GM21576 (cell line): ENCODE measurements around the gene MIPOL1.
"Not testable (repeated sequence)": the region's sequence is repeated elsewhere in the genome, so short reads cannot be mapped to it uniquely, and the experiment has no call there.

Source experiments
- ATAC-seq: cut with Tn5 transposase; IDR thresholded peaks from one replicate; pipeline ENCODE4 v1.9.1; 2021; ENCODE audit warnings: mild to moderate bottlenecking, moderate library complexity; ENCODE audit not compliant: unreplicated experiment

The MIPOL1 gene

DNA sequence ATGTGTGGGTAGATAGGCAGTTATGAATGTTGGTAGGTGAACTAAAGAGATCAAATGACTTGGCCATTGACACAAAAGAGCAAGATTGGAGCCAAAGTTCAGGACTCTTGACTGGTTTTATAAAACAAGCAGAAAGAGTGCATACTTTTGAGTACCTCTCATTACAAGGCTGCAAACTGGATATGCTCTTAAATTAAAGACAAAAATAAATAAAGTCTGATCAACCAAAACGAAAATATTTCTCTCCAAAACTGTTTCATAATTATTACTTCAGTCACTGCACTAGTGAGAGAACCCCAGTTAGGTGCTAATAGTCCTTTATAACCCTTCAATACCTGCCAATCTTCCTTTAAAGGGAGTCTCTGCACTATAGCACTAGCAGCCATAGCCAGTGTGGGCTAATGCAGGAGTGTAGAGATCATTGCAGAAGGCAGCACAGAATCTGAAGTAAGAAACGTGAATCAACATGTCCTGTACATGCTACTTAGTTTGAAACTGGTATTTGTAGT, 250.2 kb downstream of the MIPOL1 start:
- no peak for ATAC-seq

DNA sequence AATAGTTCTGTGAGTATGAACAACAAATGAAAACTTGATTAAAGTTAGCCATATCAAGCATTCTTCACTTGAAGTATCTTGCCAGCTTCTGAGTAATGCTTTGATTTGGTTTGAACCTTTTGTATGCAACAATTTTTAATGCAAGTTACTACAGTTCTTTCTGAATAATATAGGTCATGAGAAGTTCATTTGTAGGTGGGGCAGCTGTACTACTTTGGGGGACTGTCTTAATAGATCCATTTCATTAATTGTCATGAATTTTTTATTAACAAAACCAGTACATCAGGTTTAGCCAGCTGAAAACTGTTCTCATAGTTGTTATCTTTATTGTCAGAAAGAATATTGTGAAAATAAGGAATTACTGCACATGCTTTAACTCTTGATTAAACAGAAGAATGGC, 254.6 kb downstream of the MIPOL1 start:
- no peak for ATAC-seq

GRCh38 chr14:37453985-37454384, 256.2 kb downstream of the MIPOL1 start:
- no peak for ATAC-seq

DNA sequence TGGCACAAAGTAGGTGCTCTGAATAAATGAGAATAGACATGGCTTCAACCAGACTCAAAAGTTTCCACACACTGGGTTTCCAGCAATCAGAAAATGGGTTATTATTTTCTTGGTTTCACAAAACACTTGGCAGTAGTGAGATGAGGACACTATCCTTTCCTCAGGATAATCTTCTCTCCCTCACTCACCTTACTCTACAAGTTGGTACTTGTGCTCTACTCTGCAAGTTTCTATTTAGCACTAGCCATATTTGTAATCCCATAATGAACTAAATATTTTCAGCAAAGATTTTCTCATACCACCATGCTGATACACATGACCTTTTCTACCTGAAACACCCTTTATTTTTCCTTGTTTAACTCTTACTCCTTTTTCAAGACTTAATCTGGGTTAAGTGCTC, 259.6 kb downstream of the MIPOL1 start:
- ATAC-seq = no peak

DNA sequence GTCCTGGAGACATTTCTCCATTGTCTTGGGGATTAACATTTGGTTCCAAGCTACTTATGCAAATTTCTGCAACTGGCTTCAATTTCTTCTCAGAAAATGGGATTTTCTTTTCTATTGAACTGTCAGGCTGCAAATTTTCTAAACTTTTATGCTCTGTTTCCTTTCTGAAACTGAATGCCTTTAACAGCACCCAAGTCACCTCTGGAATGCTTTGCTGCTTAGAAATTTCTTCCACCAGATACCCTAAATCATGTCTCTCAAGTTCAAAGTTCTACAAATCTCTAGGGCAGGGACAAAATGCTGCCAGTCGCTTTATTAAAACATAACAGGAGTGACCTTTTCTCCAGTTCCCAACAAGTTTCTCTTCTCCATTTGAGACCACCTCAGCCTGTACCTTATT, 264.7 kb downstream of the MIPOL1 start:
- not testable (repeated sequence) for ATAC-seq

DNA sequence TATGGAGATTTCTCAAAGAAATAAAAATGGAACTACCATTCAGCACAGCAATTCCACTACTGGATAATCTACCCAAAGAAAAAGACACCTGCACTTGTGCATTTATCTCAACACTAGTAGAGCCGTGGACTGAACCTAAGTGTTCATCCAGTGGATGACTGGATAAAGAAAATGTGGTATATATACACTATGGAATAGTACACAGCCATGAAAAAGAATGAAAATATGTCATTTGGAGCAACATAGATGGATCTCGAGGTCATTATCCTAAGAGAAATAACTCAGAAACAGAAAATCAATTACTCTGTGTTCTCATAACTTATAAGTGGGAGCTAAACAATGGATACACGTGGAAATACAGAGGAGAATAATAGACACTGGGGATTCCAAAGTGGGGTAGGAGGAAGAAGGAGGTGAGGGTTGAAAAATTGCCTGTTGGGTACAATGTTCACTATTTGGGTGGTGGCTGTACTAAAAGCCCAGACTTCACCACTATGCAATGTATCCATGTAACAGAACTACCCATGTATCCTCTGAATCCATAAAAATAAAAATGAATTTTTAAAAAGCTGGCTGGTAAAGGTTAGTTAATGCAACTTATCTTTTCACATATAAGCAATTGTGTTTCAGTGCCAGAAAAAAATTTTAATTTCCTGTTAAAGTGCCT, 266.6 kb downstream of the MIPOL1 start:
- ATAC-seq = no peak

DNA sequence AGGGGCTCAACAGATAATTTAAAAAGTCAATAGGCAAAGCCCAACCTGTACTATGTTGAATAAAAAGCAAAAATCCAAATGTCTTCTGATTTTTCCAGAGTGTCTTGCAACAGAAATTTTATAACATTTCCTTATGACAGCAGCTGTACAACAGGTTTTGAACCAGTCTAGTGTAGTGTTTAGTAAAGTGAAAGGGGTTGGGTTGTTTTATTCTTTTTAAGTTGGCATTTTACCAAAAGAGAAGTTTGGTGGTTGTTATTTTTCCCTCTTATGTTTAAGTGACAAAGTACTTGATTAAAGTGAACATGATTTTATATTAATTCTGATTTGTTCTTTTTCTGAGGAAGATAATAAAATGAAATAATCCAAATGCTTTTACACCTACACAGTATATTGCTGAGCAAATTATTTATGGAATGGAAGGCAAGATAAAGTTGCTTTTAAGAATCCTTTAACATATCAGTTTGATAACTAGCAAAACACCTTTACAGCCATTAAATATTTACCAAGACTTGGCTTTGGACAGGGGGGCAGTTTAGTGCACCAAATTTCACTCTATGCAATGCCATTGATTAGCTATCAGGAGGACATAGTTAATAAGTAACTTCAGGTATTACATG, 268.4 kb downstream of the MIPOL1 start:
- no peak for ATAC-seq

GRCh38 chr14:37466623-37467088, 268.9 kb downstream of the MIPOL1 start:
- no peak for ATAC-seq

DNA sequence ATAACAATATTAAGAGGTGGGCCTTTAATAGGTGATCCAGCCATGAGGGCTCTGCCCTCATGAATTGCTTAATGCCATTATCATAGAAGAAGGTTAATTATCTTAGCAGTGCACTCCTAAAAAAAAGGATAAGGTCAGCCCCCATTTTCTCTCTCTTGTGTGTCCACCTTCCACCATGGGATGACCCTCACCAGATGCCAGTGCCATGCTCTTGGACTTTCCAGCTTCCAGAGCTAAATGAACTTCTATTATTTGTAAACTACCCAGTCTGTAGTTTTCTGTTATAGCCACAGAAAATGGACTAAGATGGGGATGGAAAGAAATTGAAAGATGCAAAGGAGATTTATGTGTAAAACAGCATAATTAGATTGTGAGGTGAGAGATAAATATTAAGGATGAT, 271.9 kb downstream of the MIPOL1 start:
- ATAC-seq = no peak

GRCh38 chr14:37470251-37470650, 272.5 kb downstream of the MIPOL1 start:
- no peak for ATAC-seq

GRCh38 chr14:37472906-37473305, 275.2 kb downstream of the MIPOL1 start:
- no peak for ATAC-seq

- no peak for ATAC-seq
Observed at GRCh38 chr14:37474191-37474590, 276.5 kb downstream of the MIPOL1 start.

GRCh38 chr14:37480446-37481290, 282.9 kb downstream of the MIPOL1 start:
- ATAC-seq = no peak

GRCh38 chr14:37482428-37482827, 284.7 kb downstream of the MIPOL1 start:
- no peak for ATAC-seq

DNA sequence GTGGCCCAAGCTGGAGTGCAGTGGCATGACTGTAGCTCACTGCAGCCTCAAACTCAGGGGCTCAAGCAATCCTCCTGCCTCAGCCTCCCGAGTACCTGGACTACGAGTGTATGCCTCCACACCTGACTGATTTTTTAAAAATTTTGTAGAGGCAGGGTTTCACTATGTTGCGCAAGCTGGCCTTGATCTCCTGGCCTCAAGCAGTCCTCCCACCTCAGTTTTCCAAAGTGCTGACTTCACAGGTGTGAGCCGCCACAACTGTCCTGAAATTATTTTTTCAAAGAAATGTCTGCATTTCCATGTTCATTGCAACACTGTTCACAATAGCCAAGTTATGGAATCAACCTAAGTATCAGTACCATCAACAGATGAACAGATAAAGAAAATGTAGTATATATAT, 285.9 kb downstream of the MIPOL1 start:
- ATAC-seq = no peak

GRCh38 chr14:37490607-37491006, 292.9 kb downstream of the MIPOL1 start:
- ATAC-seq = no peak

DNA sequence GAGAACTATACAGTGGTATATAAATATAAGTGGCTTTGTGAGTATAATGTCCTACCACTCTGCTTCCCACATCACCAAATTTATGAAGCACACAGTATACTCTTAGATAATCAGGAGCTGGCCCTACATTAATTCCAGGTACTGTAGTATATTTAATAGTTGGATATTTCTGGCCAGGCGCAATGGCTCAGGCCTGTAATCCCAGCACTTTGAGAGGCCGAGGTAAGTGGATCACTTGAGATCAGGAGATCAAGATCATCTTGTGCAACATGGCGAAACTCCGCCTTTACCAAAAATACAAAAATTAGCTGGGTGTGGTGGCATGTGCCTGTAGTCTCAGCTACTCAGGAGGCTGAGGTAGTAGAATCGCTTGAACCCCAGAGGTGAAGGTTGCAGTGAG, 293.3 kb downstream of the MIPOL1 start:
- ATAC-seq = no peak

GRCh38 chr14:37493606-37494005, 295.9 kb downstream of the MIPOL1 start:
- ATAC-seq = no peak

GRCh38 chr14:37497422-37497821, 299.7 kb downstream of the MIPOL1 start:
- ATAC-seq = no peak

- ATAC-seq = no peak
Observed at GRCh38 chr14:37501877-37502276, 304.1 kb downstream of the MIPOL1 start.

DNA sequence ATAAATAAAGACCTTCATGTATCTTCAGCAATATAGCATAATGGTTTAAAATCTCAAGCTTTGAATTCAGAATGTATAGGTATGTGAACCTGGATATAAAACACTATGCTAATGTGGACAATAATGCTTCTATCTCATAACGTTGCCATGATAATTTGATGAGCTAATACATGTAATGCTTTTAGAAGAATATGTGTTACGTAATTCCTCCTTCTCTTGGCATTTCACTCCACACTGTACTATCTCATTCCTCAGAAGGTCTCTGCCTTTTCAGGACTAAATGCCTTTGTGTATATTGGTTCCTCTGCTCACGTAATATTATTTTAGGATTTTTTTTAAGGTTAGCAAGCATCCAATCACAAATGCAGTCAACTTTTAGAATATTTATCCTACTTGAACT, 310.8 kb downstream of the MIPOL1 start:
- no peak for ATAC-seq

- no peak for ATAC-seq
Observed at GRCh38 chr14:37512173-37512572, 314.4 kb downstream of the MIPOL1 start.
